Gastrocnemius medialis (tissue), 4 donors: ENCODE measurements around the gene CTRB2. TPM values are rescaled to one million over a fixed set of nuclear protein-coding genes. Genes with fewer than 3 reads are reported as not detected.
"Not testable (repeated sequence)": the region's sequence is repeated elsewhere in the genome, so short reads cannot be mapped to it uniquely, and the experiment has no call there.

ENCODE experiments used
- ATAC-seq, 2 donors: fragments of 150-250 bp; one replicate each; pipeline ENCODE4 v1.9.1; 2016
- DNase-seq, 2 donors: peaks; one replicate each; pipeline ENCODE4 v3.0.0-alpha.2; 2019
- H3K27ac ChIP-seq, 4 donors: fragments of 200-600 bp; sonication (generic); 1 replicate in 1 of 4; 2 replicates in 3 of 4; pipeline ENCODE4 v1.5.1; 2016 to 2018; ENCODE audit warnings: mild to moderate bottlenecking in 2 of 4, moderate library complexity in 1 of 4
- H3K27me3 ChIP-seq, 3 donors: fragments of 200-600 bp; sonication (generic) in 2 of 3; 1 replicate in 1 of 3; 2 replicates in 2 of 3; pipeline versions ENCODE4 v1.5.1 to v1.6.0; 2016 to 2019; ENCODE audit warnings: mild to moderate bottlenecking in 1 of 3, moderate library complexity in 1 of 3
- H3K36me3 ChIP-seq, 2 donors: fragments of 200-600 bp; sonication (generic) in 1 of 2; one replicate each; pipeline ENCODE4 v1.5.1; 2017 to 2018
- H3K4me1 ChIP-seq, 2 donors: fragments of 200-600 bp; sonication (generic) in 1 of 2; one replicate each; pipeline ENCODE4 v1.5.1; 2016 to 2017; ENCODE audit warnings: mild to moderate bottlenecking in 2 of 2
- H3K4me3 ChIP-seq, 4 donors: fragments of 200-600 bp; sonication (generic) in 3 of 4; 1 replicate in 1 of 4; 2 replicates in 3 of 4; pipeline ENCODE4 v1.5.1; 2016 to 2019; ENCODE audit warnings: mild to moderate bottlenecking in 2 of 4
- H3K9me3 ChIP-seq, 3 donors: fragments of 200-600 bp; sonication (generic) in 2 of 3; 1 replicate in 1 of 3; 2 replicates in 2 of 3; pipeline ENCODE4 v1.5.1; 2016 to 2019
- POLR2A ChIP-seq, 2 donors: fragments of 450-650 bp; IDR thresholded peaks; one replicate each; pipeline ENCODE4 v1.6.1; 2017; ENCODE audit warnings: antibody characterized with exemption in 2 of 2, mild to moderate bottlenecking in 2 of 2, moderate library complexity in 2 of 2
- in situ Hi-C, 4 donors: fragments of 200-750 bp; cut with MboI; loops; one replicate each; pipeline versions ENCODE4 v1.15.0 to v1.8.0; 2017; ENCODE audit warnings: low sequenced_read_pairs in 4 of 4
- intact Hi-C: fragments of 100-400 bp; cut with DNase I; formaldehyde crosslinking; loops from one replicate; pipeline ENCODE4 v1.15.1; 2023; ENCODE audit warnings: low total_unique reads
- total RNA-seq, 4 donors: library from RNA; depleted of rRNA; stranded (reverse); fragments of >200 nt; gene quantifications; one replicate each; pipeline versions ENCODE4 v1.1.0 to v1.2.3, GENCODE V29; 2016
- TF ChIP-seq, protein P1 (sequence below), 5 experiments: fragments of 450-650 bp in 3 of 5; fragments of 200-600 bp in 2 of 5; sonication (generic) in 2 of 5; IDR thresholded peaks in 4 of 5; conservative IDR thresholded peaks in 1 of 5; 1 replicate in 4 of 5; 2 replicates in 1 of 5; pipeline ENCODE4 v1.5.1; 2016 to 2019; ENCODE audit warnings: antibody characterized with exemption in 5 of 5, mild to moderate bottlenecking in 3 of 5, moderate library complexity in 3 of 5

The CTRB2 gene
- total RNA-seq, 4 donors from 2014 or later, result 3.0 TPM; not detected in 3

DNA sequence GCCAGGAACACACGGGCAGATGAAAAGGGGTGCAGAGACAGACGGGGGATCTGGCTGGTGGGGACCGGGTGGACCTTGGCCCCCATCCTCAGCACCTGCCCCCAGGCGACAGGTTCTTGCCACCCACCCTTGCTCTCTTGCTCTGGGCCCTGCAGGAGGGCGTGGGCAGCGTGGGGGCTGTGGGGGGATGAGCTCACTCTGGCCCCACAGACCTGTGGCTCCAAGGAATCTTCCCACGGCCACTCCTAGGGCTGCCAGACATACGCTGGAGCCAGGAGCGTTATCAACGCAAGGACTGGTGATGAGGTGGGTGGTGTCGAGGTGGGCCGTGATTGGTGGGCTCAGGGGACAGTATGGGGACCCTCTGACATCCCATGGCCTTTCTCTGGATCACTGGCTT, 18.1 kb upstream of the CTRB2 start:
- TF ChIP-seq, protein P1, sequence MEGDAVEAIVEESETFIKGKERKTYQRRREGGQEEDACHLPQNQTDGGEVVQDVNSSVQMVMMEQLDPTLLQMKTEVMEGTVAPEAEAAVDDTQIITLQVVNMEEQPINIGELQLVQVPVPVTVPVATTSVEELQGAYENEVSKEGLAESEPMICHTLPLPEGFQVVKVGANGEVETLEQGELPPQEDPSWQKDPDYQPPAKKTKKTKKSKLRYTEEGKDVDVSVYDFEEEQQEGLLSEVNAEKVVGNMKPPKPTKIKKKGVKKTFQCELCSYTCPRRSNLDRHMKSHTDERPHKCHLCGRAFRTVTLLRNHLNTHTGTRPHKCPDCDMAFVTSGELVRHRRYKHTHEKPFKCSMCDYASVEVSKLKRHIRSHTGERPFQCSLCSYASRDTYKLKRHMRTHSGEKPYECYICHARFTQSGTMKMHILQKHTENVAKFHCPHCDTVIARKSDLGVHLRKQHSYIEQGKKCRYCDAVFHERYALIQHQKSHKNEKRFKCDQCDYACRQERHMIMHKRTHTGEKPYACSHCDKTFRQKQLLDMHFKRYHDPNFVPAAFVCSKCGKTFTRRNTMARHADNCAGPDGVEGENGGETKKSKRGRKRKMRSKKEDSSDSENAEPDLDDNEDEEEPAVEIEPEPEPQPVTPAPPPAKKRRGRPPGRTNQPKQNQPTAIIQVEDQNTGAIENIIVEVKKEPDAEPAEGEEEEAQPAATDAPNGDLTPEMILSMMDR (IDR thresholded peaks at IDR 0.05 in 4 of 5, conservative IDR thresholded peaks at IDR 0.05 in 1 of 5), result no peak
- no peak for TF ChIP-seq POLR2A (IDR thresholded peaks at IDR 0.05)
- DNase-seq, result no peak
- in situ Hi-C loops, result no loop called here

DNA sequence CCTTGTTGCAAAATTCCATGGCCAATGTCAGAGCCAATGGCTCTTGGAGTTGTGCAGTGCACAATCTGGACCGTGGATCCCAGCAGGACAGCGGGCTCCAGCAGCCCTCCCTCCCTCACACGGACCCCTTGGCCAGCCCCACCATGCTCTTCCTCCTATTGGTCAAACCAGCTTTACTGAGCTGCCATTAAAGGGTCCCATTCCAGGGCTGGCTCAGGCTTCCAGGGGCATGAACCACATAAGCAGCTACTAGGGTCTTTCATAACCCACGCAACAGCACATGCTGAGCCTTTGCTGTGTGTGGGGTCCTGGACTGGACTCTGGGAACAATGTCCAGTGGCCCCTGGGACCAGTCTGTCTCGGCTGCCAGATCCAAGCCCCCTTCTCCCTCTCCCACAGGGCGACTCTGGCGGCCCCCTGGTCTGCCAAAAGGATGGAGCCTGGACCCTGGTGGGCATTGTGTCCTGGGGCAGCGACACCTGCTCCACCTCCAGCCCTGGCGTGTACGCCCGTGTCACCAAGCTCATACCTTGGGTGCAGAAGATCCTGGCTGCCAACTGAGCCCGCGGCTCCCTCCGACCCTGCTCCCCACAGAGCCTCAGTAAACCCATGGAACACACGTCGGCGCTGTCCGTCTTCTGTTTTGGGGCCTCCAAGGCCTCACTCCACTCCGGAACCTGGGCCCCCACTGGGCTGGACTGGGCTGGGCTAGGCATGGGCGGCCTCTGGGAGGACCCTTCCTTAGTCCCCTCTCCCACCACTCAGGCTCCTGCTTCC, 17.5 kb upstream of the CTRB2 start:
- ATAC-seq (peak in 1 of 2 donors; percentile 36), DNase-seq (no peak)
- TF ChIP-seq, protein P1 (IDR thresholded peaks at IDR 0.05 in 4 of 5, conservative IDR thresholded peaks at IDR 0.05 in 1 of 5), result no peak
- TF ChIP-seq POLR2A (IDR thresholded peaks at IDR 0.05), result no peak
- H3K4me3 ChIP-seq, result no peak overlapping the region
- intact Hi-C loops (loop anchor here (2.0 kb wide), 1 partner anchor 18 kb away; the partner anchor contains the start of gene CTRB2), in situ Hi-C loops (loop anchor here in 1 of 4 donors (25.0 kb wide), 1 partner anchor 538 kb away; no protein-coding TSS in a partner anchor)
- no peak overlapping the region for H3K27ac ChIP-seq
- no peaks in the 10 kb centered on the region for H3K4me1 ChIP-seq
- peaks cover 0 to 19% of the 10 kb centered on the region in 2 donors for H3K36me3 ChIP-seq
- no peaks in the 10 kb centered on the region for H3K9me3 ChIP-seq
- H3K27me3 ChIP-seq, result no peaks in the 10 kb centered on the region

More for the DNA sequence above, 18.1 kb upstream of the CTRB2 start:
- peak in 1 of 2 donors; percentile 5 for ATAC-seq
- Histone ChIP-seq H3K4me3 (no peak overlapping the region), H3K27me3 (no peaks in the 10 kb centered on the region), H3K36me3 (peaks cover 0 to 25% of the 10 kb centered on the region in 2 donors), H3K9me3 (no peaks in the 10 kb centered on the region), H3K4me1 (peaks cover 0 to 4% of the 10 kb centered on the region in 2 donors), H3K27ac (no peak overlapping the region)
- intact Hi-C loops, result loop anchor here (2.0 kb wide), 1 partner anchor 18 kb away; the partner anchor contains the start of gene CTRB2

DNA sequence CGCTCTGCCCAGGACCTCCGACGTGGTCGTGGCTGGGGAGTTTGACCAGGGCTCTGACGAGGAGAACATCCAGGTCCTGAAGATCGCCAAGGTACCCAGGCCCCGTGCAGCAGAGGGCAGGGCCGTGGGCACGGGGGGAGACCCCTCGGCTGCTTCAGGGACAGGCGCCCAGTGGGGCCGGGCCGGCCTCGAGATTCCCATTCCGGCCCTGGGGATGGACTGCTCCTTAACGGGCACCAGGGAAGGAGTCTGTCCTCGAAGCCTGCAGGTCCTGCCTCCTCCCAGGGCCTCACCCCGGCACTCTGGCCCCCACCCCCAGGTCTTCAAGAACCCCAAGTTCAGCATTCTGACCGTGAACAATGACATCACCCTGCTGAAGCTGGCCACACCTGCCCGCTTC, 16.2 kb upstream of the CTRB2 start:
- intact Hi-C loops, DNase-seq, H3K4me3 ChIP-seq, H3K27me3 ChIP-seq, ATAC-seq, H3K4me1 ChIP-seq, H3K9me3 ChIP-seq, H3K36me3 ChIP-seq, H3K27ac ChIP-seq: not testable (repeated sequence)
- in situ Hi-C loops, result loop anchor here in 1 of 4 donors (25.0 kb wide), 1 partner anchor 539 kb away; no protein-coding TSS in a partner anchor

DNA sequence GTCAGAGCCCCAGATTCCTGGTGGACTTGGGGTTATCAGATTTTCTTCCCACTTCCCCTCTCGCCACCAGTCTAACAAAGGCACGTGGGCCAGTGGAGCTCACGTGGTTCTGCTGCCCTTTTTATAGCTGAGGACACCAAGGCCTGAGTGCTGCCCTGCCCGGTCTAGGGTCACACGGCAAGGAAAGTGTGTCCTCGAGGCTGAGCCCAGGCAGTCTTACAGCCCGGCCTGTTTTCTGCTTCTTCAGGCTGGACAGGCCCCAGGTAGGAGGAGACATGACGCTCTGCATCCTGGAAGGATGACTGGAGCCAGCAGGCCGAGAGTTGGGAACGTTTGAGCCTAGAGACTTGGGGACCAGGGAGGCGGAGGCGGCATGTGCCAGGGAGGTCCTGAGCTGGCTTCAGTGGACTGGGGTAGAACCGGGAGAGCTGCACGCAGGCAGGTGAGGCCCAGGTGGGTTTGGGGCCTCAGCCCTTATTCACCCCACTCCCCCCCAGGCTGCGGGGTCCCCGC, 15.4 kb upstream of the CTRB2 start:
- ATAC-seq, result no peak
- no peaks in the 10 kb centered on the region for H3K27me3 ChIP-seq

More for the DNA sequence above, 15.4 kb upstream of the CTRB2 start:
- no peak for DNase-seq
- TF ChIP-seq, protein P1 (IDR thresholded peaks at IDR 0.05 in 4 of 5, conservative IDR thresholded peaks at IDR 0.05 in 1 of 5), result no peak
- TF ChIP-seq POLR2A (IDR thresholded peaks at IDR 0.05), result no peak
- Histone ChIP-seq H3K4me1 (no peaks in the 10 kb centered on the region), H3K9me3 (no peaks in the 10 kb centered on the region), H3K27ac (no peak overlapping the region), H3K36me3 (no peaks in the 10 kb centered on the region), H3K4me3 (no peak overlapping the region)
- in situ Hi-C loops (loop anchor here in 1 of 4 donors (25.0 kb wide), 1 partner anchor 540 kb away; no protein-coding TSS in a partner anchor), intact Hi-C loops (no loop called here)
